Measurements from ENCODE around the gene NT5C2.

GRCh38 chr10:103058034-103058433 is 135.0 kb downstream of the NT5C2 start:
- no peak for TF ChIP-seq POLR2A (IDR thresholded peaks at IDR 0.05)
- no peak for TF ChIP-seq CTCF (IDR thresholded peaks at IDR 0.05)
